ENCODE data around the gene EEF1AKMT1. TPM values are rescaled to one million over a fixed set of nuclear protein-coding genes. Genes with fewer than 3 reads are reported as not detected.

EEF1AKMT1 gene
- total and polyA plus RNA-seq, 4 donors = 4.2 to 11.2 (median 4.9) TPM

DNA sequence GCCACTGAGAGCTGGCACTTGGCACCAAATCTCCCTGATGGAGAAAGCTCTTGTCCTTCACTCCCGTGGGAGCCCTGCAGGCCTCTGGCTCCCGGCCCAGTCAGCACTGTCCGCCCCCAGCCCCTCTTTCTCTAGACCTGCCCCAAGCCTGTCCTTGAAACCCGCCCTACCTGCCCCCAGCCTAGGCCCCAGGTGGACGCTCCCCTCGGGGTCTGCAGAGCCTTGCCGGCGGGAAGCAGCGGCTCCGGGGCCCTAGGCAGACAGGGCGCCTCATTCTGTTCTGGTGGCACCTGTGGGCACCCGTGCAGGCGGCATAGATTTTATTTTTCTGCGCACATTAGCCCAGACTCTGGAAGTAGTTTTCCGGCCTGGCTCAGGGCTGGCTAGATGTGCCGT lies 52.7 kb downstream of the EEF1AKMT1 start (continued):
- TF ChIP-seq, protein P1, sequence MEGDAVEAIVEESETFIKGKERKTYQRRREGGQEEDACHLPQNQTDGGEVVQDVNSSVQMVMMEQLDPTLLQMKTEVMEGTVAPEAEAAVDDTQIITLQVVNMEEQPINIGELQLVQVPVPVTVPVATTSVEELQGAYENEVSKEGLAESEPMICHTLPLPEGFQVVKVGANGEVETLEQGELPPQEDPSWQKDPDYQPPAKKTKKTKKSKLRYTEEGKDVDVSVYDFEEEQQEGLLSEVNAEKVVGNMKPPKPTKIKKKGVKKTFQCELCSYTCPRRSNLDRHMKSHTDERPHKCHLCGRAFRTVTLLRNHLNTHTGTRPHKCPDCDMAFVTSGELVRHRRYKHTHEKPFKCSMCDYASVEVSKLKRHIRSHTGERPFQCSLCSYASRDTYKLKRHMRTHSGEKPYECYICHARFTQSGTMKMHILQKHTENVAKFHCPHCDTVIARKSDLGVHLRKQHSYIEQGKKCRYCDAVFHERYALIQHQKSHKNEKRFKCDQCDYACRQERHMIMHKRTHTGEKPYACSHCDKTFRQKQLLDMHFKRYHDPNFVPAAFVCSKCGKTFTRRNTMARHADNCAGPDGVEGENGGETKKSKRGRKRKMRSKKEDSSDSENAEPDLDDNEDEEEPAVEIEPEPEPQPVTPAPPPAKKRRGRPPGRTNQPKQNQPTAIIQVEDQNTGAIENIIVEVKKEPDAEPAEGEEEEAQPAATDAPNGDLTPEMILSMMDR (IDR thresholded peaks at IDR 0.05; ENCODE audit: low read depth, low read length, missing input control) = no peak
- TF ChIP-seq JUND (IDR thresholded peaks at IDR 0.05) (no peak), RAD21 (IDR thresholded peaks at IDR 0.05) (no peak), FOXA1 (IDR thresholded peaks at IDR 0.05) (no peak), SP1 (IDR thresholded peaks at IDR 0.05) (no peak), GABPA (IDR thresholded peaks at IDR 0.05 in 1 of 2, conservative IDR thresholded peaks at IDR 0.05 in 1 of 2) (no peak), NR2F2 (IDR thresholded peaks at IDR 0.05) (no peak), TAF1 (conservative IDR thresholded peaks at IDR 0.05) (no peak)
- TF ChIP-seq, protein P2, sequence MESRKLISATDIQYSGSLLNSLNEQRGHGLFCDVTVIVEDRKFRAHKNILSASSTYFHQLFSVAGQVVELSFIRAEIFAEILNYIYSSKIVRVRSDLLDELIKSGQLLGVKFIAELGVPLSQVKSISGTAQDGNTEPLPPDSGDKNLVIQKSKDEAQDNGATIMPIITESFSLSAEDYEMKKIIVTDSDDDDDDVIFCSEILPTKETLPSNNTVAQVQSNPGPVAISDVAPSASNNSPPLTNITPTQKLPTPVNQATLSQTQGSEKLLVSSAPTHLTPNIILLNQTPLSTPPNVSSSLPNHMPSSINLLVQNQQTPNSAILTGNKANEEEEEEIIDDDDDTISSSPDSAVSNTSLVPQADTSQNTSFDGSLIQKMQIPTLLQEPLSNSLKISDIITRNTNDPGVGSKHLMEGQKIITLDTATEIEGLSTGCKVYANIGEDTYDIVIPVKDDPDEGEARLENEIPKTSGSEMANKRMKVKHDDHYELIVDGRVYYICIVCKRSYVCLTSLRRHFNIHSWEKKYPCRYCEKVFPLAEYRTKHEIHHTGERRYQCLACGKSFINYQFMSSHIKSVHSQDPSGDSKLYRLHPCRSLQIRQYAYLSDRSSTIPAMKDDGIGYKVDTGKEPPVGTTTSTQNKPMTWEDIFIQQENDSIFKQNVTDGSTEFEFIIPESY (IDR thresholded peaks at IDR 0.05) = no peak

DNA sequence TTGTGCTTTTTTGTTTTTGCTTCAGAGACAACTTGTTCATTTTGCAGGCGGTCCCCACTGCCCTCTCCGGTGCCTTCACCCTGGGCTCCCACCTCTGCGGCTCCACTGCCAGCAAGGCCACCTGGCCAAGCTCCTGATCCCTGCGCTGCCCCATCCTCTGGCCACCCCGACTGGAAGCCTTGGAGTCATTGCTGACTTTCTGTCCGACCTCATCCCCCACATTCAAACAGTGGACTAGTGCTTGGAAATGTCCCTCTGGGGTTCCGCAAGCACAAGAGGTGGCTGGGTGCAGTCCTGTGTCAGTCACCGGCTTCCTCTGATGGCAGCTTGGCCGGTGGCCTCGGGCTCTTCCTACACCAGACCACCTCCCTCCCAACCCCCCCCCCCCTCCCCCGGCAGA lies 53.3 kb downstream of the EEF1AKMT1 start:
- no peak overlapping the region for H3K9ac ChIP-seq (ENCODE audit: low read depth in 1 of 2, low read length in 2 of 2)
- TF ChIP-seq, protein P1 (IDR thresholded peaks at IDR 0.05; ENCODE audit: low read depth, low read length, missing input control) = no peak
- TF ChIP-seq HNF4G (IDR thresholded peaks at IDR 0.05) (no peak), YY1 (IDR thresholded peaks at IDR 0.05) (no peak), FOXA1 (IDR thresholded peaks at IDR 0.05) (no peak), RAD21 (IDR thresholded peaks at IDR 0.05) (no peak), RXRA (IDR thresholded peaks at IDR 0.05) (no peak), TAF1 (conservative IDR thresholded peaks at IDR 0.05) (no peak), GABPA (IDR thresholded peaks at IDR 0.05 in 1 of 2, conservative IDR thresholded peaks at IDR 0.05 in 1 of 2) (no peak), SP1 (IDR thresholded peaks at IDR 0.05) (no peak), NR2F2 (IDR thresholded peaks at IDR 0.05) (no peak), HNF4A (conservative IDR thresholded peaks at IDR 0.05) (no peak), EGR1 (IDR thresholded peaks at IDR 0.05; ENCODE audit: low read depth in 2 of 2) (no peak), JUND (IDR thresholded peaks at IDR 0.05) (no peak)
- TF ChIP-seq, protein P3, sequence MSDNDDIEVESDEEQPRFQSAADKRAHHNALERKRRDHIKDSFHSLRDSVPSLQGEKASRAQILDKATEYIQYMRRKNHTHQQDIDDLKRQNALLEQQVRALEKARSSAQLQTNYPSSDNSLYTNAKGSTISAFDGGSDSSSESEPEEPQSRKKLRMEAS (IDR thresholded peaks at IDR 0.05) = no peak
- TF ChIP-seq, protein P4, sequence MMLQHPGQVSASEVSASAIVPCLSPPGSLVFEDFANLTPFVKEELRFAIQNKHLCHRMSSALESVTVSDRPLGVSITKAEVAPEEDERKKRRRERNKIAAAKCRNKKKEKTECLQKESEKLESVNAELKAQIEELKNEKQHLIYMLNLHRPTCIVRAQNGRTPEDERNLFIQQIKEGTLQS (IDR thresholded peaks at IDR 0.05) = no peak
- TF ChIP-seq, protein P2 (IDR thresholded peaks at IDR 0.05) = no peak
- TF ChIP-seq, protein P5, sequence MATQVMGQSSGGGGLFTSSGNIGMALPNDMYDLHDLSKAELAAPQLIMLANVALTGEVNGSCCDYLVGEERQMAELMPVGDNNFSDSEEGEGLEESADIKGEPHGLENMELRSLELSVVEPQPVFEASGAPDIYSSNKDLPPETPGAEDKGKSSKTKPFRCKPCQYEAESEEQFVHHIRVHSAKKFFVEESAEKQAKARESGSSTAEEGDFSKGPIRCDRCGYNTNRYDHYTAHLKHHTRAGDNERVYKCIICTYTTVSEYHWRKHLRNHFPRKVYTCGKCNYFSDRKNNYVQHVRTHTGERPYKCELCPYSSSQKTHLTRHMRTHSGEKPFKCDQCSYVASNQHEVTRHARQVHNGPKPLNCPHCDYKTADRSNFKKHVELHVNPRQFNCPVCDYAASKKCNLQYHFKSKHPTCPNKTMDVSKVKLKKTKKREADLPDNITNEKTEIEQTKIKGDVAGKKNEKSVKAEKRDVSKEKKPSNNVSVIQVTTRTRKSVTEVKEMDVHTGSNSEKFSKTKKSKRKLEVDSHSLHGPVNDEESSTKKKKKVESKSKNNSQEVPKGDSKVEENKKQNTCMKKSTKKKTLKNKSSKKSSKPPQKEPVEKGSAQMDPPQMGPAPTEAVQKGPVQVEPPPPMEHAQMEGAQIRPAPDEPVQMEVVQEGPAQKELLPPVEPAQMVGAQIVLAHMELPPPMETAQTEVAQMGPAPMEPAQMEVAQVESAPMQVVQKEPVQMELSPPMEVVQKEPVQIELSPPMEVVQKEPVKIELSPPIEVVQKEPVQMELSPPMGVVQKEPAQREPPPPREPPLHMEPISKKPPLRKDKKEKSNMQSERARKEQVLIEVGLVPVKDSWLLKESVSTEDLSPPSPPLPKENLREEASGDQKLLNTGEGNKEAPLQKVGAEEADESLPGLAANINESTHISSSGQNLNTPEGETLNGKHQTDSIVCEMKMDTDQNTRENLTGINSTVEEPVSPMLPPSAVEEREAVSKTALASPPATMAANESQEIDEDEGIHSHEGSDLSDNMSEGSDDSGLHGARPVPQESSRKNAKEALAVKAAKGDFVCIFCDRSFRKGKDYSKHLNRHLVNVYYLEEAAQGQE (IDR thresholded peaks at IDR 0.05) = no peak
- 84% methylated on average over 11 of the region's 11 CpGs for WGBS

More for the DNA sequence above, 53.3 kb downstream of the EEF1AKMT1 start:
- peaks cover 0 to 5% (median 0%) of the 10 kb centered on the region in 4 donors for H3K27me3 ChIP-seq (ENCODE audit: control insufficient read depth in 4 of 4, insufficient read depth in 4 of 4, low read length in 3 of 4)
- peaks cover 0 to 6% (median 4%) of the 10 kb centered on the region in 4 donors for H3K4me1 ChIP-seq (ENCODE audit: control insufficient read depth in 4 of 4, insufficient read depth in 4 of 4, low read length in 3 of 4)
- no peak overlapping the region for H3K27ac ChIP-seq (ENCODE audit: low read depth in 1 of 2, low read length in 2 of 2)
- DNase-seq (ENCODE audit: low spot score) = no peak
- no peaks in the 10 kb centered on the region for H3K36me3 ChIP-seq (ENCODE audit: control insufficient read depth in 4 of 4, insufficient read depth in 3 of 4, low read depth in 1 of 4, low read length in 3 of 4)
- no peaks in the 10 kb centered on the region for H3K9me3 ChIP-seq (ENCODE audit: control insufficient read depth in 4 of 4, low read length in 3 of 4)
- no peak overlapping the region for H3K4me3 ChIP-seq (ENCODE audit: low read depth in 1 of 3, low read length in 3 of 3)

Data from liver (tissue), 9 donors.